Parathyroid adenoma (tissue), 2 donors: ENCODE results near the gene IGSF9.

Experiments used
- H2AFZ ChIP-seq: fragments of 300-600 bp; sonication (generic); one replicate; pipeline ENCODE4 v1.7.0; 2017; ENCODE audit warnings: antibody characterized with exemption, mild to moderate bottlenecking
- H3K27ac ChIP-seq: fragments of 300-600 bp; sonication (generic); one replicate; pipeline ENCODE4 v1.7.0; 2017
- H3K27me3 ChIP-seq: fragments of 300-600 bp; sonication (generic); one replicate; pipeline ENCODE4 v1.7.0; 2017; ENCODE audit warnings: low read length; ENCODE audit not compliant: control insufficient read depth, insufficient read depth
- H3K36me3 ChIP-seq: fragments of 300-600 bp; sonication (generic); one replicate; pipeline ENCODE4 v1.7.0; 2017; ENCODE audit warnings: low read length; ENCODE audit not compliant: control insufficient read depth, insufficient read depth
- H3K4me1 ChIP-seq: fragments of 300-600 bp; sonication (generic); one replicate; pipeline ENCODE4 v1.7.0; 2017; ENCODE audit warnings: control low read depth
- H3K4me2 ChIP-seq: fragments of 300-600 bp; sonication (generic); one replicate; pipeline ENCODE4 v1.7.0; 2017; ENCODE audit warnings: low read length
- H3K4me3 ChIP-seq: fragments of 300-600 bp; sonication (generic); one replicate; pipeline ENCODE4 v1.7.0; 2017; ENCODE audit warnings: low read depth, low read length
- H3K79me2 ChIP-seq: fragments of 300-600 bp; sonication (generic); one replicate; pipeline ENCODE4 v1.7.0; 2017; ENCODE audit warnings: control low read depth
- H3K9ac ChIP-seq: fragments of 300-600 bp; sonication (generic); one replicate; pipeline ENCODE4 v1.7.0; 2017; ENCODE audit warnings: mild to moderate bottlenecking
- H3K9me3 ChIP-seq: fragments of 300-600 bp; sonication (generic); one replicate; pipeline ENCODE4 v1.7.0; 2017; ENCODE audit warnings: low read length; ENCODE audit not compliant: control insufficient read depth
- CTCF ChIP-seq: fragments of 300-600 bp; sonication (generic); IDR thresholded peaks from one replicate; pipeline ENCODE4 v1.7.0; 2017; ENCODE audit warnings: antibody characterized with exemption, mild to moderate bottlenecking
- donor health status: primary hyperparathyroidism.

Gene IGSF9

DNA sequence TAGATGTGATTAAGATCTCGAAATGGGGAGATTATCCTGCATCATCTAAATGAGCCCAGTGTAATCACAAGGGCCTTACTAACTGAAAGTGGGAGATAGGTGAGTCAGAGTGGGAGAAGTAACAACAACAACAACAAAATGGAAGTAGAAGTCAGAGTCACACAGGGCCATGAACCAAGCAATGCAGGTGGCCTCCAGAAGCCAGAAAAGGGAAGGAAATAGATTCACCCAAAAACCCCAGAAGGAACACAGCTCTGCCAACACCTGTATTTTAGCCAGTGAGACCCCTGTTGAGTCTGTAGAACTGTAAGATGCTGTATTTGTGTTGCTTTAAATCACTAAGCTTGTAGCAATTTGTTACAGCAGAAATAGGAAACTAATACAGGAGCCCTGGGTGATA is 24.2 kb downstream of the IGSF9 start:
- Histone ChIP-seq H3K4me2 (no peak overlapping the region), H3K79me2 (no peaks in the 10 kb centered on the region), H3K4me3 (no peak overlapping the region), H2AFZ (no peak overlapping the region), H3K27me3 (no peaks in the 10 kb centered on the region), H3K36me3 (no peaks in the 10 kb centered on the region), H3K9me3 (no peaks in the 10 kb centered on the region), H3K4me1 (peaks cover 13% of the 10 kb centered on the region), H3K9ac (no peak overlapping the region), H3K27ac (no peak overlapping the region)
- TF ChIP-seq CTCF: no peak

- no peak overlapping the region for H3K27ac ChIP-seq
These were observed 24.8 kb downstream of the IGSF9 start for GRCh38 chr1:159920651-159921050.

DNA sequence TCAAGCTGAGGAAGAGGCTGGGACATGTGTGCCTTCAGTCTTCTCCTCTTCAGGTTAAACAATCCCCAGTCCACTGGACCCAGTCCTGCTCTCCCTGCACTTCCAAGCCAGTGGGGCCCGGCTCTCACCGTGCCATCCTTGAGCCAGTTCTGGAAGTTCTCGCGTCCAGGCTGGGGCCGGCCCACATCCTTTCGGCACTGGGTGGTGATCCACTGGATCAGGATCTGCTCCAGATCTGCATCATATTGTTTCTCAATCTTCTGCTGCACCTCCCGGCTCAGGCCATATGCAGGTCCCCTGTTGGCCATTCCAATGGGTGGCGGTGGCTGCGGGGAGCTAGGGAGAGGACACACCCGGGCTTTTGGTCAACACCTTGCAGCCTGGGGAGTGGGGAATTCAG is 25.2 kb downstream of the IGSF9 start:
- Histone ChIP-seq H3K9ac (no peak overlapping the region), H3K79me2 (no peaks in the 10 kb centered on the region), H3K27ac (no peak overlapping the region), H3K4me1 (peaks cover 9% of the 10 kb centered on the region), H3K4me3 (no peak overlapping the region), H3K27me3 (no peaks in the 10 kb centered on the region), H3K36me3 (no peaks in the 10 kb centered on the region), H2AFZ (no peak overlapping the region), H3K4me2 (no peak overlapping the region), H3K9me3 (no peaks in the 10 kb centered on the region)
- no peak for TF ChIP-seq CTCF

More at GRCh38 chr1:159920651-159921050, 24.8 kb downstream of the IGSF9 start:
- H3K9ac ChIP-seq: no peak overlapping the region
- H3K36me3 ChIP-seq: no peaks in the 10 kb centered on the region
- no peak overlapping the region for H3K4me3 ChIP-seq
- peaks cover 9% of the 10 kb centered on the region for H3K4me1 ChIP-seq
- H3K4me2 ChIP-seq: no peak overlapping the region
- no peaks in the 10 kb centered on the region for H3K79me2 ChIP-seq
- no peaks in the 10 kb centered on the region for H3K27me3 ChIP-seq
- H2AFZ ChIP-seq: no peak overlapping the region
- H3K9me3 ChIP-seq: no peaks in the 10 kb centered on the region
- TF ChIP-seq CTCF: no peak

DNA sequence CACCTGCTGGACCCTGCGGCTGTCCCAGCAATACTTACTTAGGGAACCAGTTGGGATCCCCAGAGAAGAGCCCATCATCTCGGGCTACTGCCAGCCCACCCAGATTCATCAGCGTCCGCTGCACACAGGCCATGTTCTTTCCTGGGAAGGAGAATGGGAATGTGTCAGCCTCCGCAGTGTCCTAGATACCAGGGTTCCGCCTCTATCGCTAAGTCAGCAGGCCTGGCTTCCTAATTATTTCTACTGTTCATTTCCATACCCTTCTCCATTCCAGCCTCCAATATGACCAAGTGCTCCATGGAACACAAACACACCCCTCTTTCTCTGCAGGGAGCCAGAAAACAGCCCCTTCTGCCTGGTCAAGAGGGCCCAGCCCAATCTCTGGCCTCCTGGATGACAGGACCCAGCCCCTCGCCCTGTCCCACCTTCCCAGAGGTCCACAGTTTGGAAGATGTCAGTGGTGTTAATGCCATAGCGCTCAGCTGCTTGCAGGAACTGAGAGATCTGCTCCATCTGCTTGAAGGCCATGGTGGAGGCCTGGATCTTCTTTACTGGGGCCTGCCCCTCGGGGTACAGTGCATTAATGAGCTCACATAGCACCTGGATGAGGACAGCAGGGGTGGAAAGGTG is 26.1 kb downstream of the IGSF9 start:
- no peak for TF ChIP-seq CTCF
- H3K4me1 ChIP-seq: peaks cover 9% of the 10 kb centered on the region
- H3K9ac ChIP-seq: no peak overlapping the region
- H3K27me3 ChIP-seq: no peaks in the 10 kb centered on the region
- no peaks in the 10 kb centered on the region for H3K36me3 ChIP-seq
- no peaks in the 10 kb centered on the region for H3K79me2 ChIP-seq
- no peak overlapping the region for H3K27ac ChIP-seq
- no peak overlapping the region for H2AFZ ChIP-seq
- no peak overlapping the region for H3K4me2 ChIP-seq
- H3K9me3 ChIP-seq: no peaks in the 10 kb centered on the region
- H3K4me3 ChIP-seq: no peak overlapping the region
